ENCODE data around the gene SMDT1. TPM values are rescaled to one million over a fixed set of nuclear protein-coding genes. Genes with fewer than 3 reads are reported as not detected.

The SMDT1 gene
- polyA plus RNA-seq, 1 experiment = 35.7 TPM

GRCh38 chr22:42066937-42067336, 12.6 kb upstream of the SMDT1 start:
- H3K27me3 ChIP-seq (ENCODE audit: control insufficient read depth, insufficient read depth, low read length) = no peaks in the 10 kb centered on the region
- TF ChIP-seq CTCF (IDR thresholded peaks at IDR 0.05; ENCODE audit: insufficient read depth, low read depth, low read length) = no peak
- no peak overlapping the region for H3K4me3 ChIP-seq (ENCODE audit: low read depth, low read length)
- ChIA-PET CTCF (interaction anchor here (2.1 kb wide), 1 partner anchor 8 kb away, joined by 5 read pairs; no protein-coding TSS in a partner anchor), POLR2A (interaction anchor here (0.6 kb wide), 1 partner anchor 13 kb away, joined by 3 read pairs; the partner anchor contains the start of gene SMDT1)
- DNase-seq (ENCODE audit: low read depth) = no peak
- H3K36me3 ChIP-seq (ENCODE audit: control insufficient read depth, insufficient read depth, low read length) = peaks cover 7% of the 10 kb centered on the region

- ChIA-PET POLR2A (no interaction called here), CTCF (interaction anchor here (2.1 kb wide), 1 partner anchor 9 kb away, joined by 5 read pairs; no protein-coding TSS in a partner anchor)
- Histone ChIP-seq H3K4me3 (ENCODE audit: low read depth, low read length) (no peak overlapping the region), H3K27me3 (ENCODE audit: control insufficient read depth, insufficient read depth, low read length) (no peaks in the 10 kb centered on the region), H3K36me3 (ENCODE audit: control insufficient read depth, insufficient read depth, low read length) (peaks cover 4% of the 10 kb centered on the region)
- no peak for TF ChIP-seq CTCF (IDR thresholded peaks at IDR 0.05; ENCODE audit: insufficient read depth, low read depth, low read length)
- DNase-seq (ENCODE audit: low read depth) = no peak
These were observed 11.7 kb upstream of the SMDT1 start for GRCh38 chr22:42067671-42068251.

GRCh38 chr22:42068291-42068690, 11.2 kb upstream of the SMDT1 start:
- no peak for DNase-seq (ENCODE audit: low read depth)
- no peak for TF ChIP-seq CTCF (IDR thresholded peaks at IDR 0.05; ENCODE audit: insufficient read depth, low read depth, low read length)
- no peaks in the 10 kb centered on the region for H3K27me3 ChIP-seq (ENCODE audit: control insufficient read depth, insufficient read depth, low read length)
- POLR2A ChIA-PET = no interaction called here
- CTCF ChIA-PET = interaction anchor here (2.1 kb wide), 1 partner anchor 10 kb away, joined by 5 read pairs; no protein-coding TSS in a partner anchor
- H3K4me3 ChIP-seq (ENCODE audit: low read depth, low read length) = no peak overlapping the region
- H3K36me3 ChIP-seq (ENCODE audit: control insufficient read depth, insufficient read depth, low read length) = peaks cover 4% of the 10 kb centered on the region

DNA sequence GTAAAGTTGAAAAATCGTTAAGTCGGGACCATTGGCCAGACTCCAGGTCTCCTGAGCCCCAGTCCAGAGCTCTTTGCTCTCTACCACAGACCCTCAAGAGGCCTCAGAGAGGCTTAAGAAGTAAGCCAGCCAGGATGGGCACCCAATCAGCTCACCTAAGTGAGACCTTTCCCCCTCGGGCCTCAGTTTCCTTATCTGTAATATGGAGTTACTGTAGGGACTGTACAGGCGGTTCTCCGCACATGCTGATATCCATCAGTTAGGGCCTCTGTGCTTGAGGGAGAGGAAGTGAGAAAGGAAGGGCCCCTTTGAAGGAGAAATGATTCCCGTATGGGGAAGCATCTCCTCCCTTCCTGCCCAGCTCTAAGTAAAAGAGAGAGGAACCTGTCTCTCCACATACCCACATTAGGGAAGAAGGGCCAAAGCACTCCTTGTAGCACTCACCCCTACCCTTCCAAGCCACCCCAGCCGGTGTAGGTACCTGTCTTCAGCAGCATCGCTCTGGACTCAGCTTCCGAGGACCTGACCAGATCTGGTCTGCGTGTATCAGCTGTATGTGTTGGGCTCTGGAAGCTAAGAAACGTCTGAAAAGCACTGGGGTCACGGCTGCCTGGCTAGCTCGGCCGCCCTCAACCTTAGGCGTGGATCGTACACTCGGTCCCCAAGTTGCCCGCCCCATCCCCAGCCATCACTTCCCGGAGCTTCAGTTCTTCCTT, 9.5 kb upstream of the SMDT1 start:
- Histone ChIP-seq H3K27me3 (ENCODE audit: control insufficient read depth, insufficient read depth, low read length) (no peaks in the 10 kb centered on the region), H3K36me3 (ENCODE audit: control insufficient read depth, insufficient read depth, low read length) (peaks cover 4% of the 10 kb centered on the region), H3K4me3 (ENCODE audit: low read depth, low read length) (peak overlapping the region; percentile 51)
- DNase-seq (ENCODE audit: low read depth) = no peak
- no peak for TF ChIP-seq CTCF (IDR thresholded peaks at IDR 0.05; ENCODE audit: insufficient read depth, low read depth, low read length)
- POLR2A ChIA-PET = no interaction called here
- CTCF ChIA-PET = interaction anchor here (0.6 to 1.3 kb wide), 5 partner anchors 10 to 293 kb away, joined by 3 to 4 read pairs (median 3); partner anchors contain the start of gene SMDT1
